Measurements from ENCODE around the gene CUEDC1.

- TF ChIP-seq POLR2A (IDR thresholded peaks at IDR 0.05; ENCODE audit: low read depth, low read length) (no peak), TAF1 (IDR thresholded peaks at IDR 0.05; ENCODE audit: low read depth, low read length) (no peak), POLR2AphosphoS5 (IDR thresholded peaks at IDR 0.05; ENCODE audit: low read depth, low read length) (no peak)
These were observed 79.0 kb downstream of the CUEDC1 start for GRCh38 chr17:57876023-57876865.
